Dermis microvascular lymphatic vessel endothelial cell (primary cell): Measurements from ENCODE around the gene CCDC69. TPM values are rescaled to one million over a fixed set of nuclear protein-coding genes. Genes with fewer than 3 reads are reported as not detected.
"Not testable (repeated sequence)": the region's sequence is repeated elsewhere in the genome, so short reads cannot be mapped to it uniquely, and the experiment has no call there.

Source experiments
- DNase-seq, 2 donors: peaks; one replicate each; pipeline versions ENCODE4 v3.0.0 to v3.0.0-alpha.2; 2010; ENCODE audit warnings: low read depth in 2 of 2
- total RNA-seq: library from RNA; depleted of rRNA; stranded (reverse); fragments of >200 nt; gene quantifications from 2 replicates; pipeline ENCODE4 v1.2.1, GENCODE V29; 2014

The CCDC69 gene
- total RNA-seq, 1 donor from 2014 or later: 3.5 TPM

DNA sequence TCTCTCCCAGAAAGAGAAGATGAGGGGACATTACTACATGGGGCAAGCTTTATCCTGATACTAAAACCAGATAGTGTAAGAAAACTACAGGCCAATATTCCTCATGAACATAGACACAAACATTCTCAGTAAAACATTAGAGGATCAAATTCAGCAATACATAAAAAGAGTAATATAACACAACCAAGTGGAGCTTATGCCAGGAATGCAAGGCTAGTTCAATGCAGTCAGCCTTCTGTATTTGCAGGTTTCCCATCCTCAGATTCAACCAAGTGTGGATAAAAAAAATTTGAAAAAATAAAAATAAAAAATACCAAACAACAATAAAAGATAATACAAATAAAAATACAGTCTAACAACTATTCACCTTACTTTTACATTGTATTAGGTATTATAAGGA is 31.3 kb downstream of the CCDC69 start:
- DNase-seq: no peak

DNA sequence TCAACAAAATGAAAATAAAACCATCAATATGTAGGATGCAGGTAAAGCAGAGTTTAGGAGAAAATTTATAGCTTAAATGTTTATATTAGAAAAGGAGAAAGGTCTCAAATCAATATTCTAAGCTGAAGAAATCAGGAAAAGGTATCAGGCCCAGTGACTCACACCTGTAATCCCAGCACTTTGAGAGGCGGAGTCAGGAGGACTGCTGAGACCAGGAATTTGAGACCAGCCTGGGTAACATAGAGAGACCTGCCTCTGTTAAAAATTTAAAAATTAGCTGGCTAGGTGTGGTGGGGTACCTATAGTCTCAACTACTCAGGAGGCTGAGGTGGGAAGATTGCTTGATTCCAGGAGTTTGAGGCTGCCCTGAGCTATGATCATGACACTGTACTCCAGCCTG is 32.2 kb downstream of the CCDC69 start:
- DNase-seq: no peak

DNA sequence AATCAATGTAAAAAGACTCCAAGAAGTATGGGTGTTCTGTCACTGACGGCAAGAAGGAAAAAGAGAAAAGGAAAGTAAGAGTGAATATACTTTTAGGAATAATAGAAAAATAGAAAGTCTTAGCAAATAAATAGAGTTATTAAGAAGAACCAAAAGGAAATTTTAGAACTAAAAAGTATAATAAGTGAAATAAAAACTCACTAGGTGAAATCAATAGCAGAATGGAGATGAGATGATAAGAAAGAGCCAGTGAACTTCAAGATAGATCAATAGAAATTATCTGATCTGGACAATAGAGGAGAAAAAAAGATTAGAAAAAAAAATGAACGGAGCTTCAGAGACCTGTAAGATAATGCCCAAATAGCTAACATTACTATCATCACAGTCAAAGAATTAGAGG is 34.7 kb downstream of the CCDC69 start:
- DNase-seq: no peak

DNA sequence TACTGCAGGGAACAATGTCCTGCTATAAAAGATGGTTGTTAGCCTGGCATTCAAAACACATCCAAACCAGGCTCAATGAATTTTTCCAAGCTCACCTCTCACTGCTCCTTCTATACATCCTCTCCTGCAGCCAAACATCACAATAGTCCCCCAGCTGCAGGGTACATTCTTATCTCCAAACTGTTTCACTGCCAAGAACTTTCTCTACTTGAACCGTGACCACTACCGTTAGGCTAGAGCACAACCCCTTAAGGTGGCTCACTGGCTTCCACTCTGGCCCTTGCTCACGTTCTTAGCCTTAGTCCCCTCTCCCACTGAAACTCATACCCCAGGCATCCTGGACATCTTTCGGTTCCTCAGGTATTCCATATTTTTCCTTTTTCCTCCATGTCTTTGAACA is 37.4 kb downstream of the CCDC69 start:
- no peak for DNase-seq

DNA sequence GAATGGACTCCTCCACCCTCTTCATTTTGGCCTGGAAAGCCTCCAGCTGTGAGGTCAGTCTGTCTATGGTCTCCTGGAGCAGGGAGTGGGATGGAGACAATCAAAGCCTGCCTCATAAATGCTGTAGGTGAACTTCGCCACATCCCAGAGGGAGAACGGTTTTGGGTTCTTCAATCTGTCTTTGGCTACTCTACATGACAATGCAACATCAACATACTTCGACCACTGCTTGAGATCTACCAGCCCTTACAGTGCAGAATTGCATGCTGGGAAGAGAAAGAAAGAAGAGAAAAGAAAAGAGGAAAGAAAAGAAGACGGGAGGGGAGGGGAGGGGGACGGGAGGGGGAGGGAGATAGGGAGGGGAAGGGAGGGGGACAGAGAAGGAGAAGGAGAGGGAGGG is 37.8 kb downstream of the CCDC69 start:
- no peak for DNase-seq

DNA sequence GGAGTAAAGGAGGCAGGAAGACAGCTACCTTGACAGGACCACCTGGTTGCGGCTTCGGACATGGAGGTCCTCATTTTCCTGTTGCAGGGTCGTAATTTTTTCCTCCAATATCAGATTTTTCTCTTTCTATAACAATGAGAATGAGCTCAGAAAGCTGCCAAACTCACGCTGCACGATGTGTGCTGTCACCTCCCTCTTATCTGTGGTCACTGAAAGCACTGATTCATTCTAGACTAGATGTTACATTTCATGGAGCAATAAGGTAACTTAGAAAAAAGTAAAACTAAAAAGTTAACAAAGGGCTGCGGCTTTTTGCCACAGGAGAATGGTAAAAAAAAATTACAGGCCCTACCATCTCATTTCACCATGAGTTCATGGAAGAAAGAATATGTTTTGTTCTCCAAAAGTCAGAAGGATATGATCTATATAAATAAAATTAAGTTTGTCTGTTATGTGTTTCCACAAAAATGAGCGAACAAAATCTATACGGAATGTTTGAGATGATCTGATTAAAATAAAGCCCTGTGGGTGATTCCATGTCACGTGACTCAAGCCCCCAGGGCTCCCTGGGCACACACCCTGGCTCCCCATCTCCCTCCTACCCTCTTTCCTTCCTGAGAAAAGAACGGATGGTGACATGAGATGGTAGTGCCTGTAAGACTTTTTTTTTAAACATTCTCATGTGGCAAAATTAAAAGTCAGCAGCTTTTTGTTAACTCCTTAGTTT is 39.4 kb downstream of the CCDC69 start:
- DNase-seq: no peak

DNA sequence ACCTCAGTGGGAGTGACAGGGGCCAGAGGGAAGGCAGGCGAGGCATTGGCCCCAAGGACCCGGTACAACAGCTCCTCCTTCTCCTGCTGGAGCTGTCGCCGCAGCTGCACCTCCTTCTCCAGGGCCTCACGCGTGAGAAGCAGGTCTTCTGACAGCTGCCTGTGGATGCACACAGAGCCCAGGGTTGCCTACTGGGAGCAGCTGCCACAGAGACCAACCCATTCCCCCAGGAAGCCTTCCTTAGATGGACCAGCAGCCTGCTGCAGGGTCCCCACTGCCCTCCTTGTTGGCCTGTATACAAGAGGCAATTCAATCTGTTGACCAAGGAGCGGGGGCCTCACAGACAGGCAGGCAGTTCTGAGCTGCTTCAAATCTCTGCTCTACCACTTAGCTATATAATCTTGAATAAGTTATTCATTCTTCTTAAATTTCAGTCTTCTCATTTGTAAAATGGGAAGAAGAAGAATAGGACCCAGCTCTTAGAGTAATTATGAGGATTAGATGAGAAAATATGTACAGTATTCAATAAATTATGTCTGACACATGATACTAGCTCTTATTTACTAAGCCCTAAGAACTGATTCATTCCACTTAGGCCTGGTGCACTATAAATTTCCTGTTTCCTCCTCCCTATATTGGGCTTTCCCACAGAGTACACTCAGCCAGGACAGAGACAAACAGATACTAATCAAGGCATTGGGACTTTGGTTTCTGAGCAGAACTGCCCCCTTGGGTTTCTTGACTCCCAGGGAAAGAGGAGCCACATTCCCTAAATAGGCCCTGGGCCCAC is 40.2 kb downstream of the CCDC69 start:
- peak in 1 of 2 donors; percentile 43 for DNase-seq

DNA sequence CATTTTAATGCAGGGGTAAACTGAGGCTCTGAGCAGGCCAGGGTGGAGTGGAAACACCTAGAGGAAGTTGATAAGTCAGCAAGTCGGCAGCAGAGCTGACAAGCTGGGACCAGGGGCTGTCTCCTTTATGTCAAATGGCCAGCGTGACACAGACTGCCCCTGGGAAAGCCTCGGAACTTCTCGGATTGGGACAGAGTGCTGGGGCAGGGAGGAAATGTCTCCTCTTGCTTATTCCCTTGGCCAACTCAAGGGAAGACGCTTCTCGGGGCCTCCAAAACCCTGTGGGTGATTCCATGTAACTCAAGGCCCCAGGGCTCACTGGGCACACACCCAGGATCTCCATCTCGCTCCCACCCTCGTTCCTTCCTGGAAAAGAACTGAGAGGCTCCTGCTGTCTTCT is 40.9 kb downstream of the CCDC69 start:
- no peak for DNase-seq

DNA sequence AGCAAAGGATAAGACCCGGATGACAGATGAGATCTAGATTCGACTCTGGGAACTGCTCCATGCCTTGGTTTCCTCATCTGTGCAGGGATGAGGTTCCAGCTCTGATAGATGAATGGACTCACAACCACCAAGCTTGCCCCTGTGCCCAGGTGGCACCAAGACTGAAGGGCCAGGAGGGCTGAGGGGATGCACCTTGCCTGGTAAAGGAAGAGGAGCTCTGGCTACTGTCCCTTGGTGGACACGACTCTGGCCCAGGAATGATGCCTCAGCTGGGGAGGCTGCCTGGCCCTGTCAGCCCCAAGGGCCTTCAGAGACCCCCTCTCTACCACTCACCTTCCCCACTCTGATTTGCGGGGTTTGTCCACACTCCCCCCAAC is 41.4 kb downstream of the CCDC69 start:
- DNase-seq: no peak

DNA sequence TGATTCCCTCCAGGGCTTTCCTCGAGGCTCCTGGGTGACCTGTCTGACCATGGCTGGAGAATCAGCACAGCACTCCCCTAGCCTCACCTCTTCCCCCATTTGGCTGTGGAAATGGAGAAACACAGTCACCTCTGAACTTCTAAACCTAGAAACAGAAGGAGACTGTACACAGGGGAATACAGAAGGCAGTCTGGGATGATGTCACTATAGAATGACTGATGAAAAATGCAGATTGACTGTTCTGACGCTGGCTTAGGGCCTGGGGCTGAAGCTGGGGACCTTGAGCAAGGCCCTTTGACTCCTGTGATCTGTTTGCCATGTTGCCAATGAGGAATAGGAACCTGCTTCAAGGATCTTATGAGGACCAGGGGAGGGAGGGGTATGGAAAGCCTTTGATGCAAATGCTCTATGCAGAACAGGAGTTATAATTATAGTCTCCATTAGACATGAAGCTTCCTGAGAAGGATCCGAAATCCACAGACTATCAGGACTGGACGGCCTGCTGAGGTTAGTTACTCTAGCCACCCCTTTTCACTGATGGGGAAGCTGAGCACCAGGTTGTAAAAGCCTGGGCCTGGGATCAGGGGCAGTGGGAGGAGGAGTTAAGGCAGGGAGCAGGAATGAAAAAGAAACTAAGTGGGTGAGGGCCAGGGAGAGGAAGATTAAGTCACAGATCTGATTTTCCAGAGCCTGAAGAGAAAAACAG is 41.9 kb downstream of the CCDC69 start:
- DNase-seq: no peak

DNA sequence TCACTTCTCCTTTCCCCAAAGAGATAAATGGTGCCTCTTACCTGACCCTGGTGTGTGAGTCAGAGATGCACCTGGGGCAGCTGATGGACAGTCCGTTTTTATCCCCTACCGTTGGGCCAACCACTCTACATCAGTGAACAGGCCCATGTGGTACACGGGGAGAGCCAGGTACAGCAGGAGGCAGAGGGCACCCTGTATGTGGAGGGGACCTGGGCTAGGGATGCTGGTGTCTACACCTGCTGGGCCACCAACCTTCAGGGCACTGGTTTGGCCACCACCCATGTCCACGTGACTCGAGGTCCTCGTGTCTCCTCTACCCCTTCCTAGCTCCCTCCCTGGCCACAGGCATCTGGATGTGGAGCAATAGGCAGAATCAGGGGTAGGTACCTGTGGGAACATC is 43.6 kb downstream of the CCDC69 start:
- DNase-seq: no peak

DNA sequence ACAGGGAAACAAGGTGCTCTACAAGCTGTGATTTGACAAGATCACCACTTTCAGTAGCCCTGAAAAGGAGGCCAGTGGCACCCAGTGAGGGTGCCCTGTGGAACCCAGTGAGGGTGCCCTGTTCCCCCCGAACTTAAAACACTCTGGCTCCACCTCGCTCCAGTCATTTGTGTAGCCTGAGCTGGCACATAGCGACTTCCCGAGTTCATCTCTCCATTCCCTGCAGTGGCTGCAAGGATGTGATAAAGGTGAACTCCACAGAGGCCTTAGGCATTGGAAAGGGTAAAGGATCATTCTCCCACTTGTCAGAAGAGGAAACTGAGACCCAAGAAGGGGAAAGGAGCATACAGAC is 44.4 kb downstream of the CCDC69 start:
- no peak for DNase-seq

DNA sequence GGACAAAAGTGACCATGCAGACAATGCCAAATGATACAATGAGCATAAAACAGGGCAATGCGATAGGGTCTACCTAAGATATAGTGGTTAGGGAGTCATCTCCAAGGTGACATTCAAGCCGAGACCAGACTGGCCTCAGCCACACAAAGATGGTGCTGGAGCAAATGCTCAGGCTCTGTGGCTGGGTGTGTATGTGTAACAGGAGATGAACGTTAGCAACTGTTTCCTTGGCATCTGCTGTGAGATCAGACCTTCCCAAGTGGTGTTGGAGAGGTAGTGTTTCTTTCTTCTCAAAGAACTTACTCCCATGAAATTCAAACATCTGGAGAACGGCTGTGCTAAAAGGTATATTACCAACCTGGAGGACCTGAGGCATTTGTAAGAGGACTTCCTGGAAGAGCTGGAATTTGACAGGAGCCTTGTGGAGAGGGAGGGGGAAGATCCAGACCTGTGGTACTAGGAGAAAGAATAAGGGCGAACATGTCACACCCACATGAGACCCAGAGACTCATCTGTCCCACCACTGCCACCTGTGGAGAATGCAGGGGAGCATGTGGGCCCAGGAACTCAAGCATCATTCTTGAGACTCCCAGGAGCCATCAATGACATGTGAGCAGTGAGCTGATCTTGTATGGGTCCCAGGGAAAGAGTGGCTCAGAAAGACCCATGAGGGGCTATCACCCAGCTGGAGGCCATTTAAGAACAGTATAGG is 45.0 kb downstream of the CCDC69 start:
- no peak for DNase-seq

DNA sequence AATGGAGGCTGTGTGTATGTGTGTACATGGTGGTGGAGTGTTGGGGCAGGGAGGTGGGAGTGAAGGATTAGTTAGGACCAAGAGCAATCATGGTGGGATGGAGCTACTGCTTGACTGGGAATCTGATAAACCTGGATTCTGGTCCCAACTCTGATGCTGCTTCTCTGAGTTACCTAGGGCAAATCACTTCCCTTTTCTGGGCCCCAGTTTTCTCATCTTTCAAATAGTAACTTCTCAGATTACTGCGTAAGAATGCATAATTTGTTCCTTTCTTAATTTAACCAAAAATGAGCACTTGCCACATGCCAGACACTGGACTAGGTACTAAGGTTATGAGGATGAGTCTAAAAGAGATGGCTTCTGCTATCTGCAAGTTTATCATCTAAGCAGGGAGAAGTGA is 45.5 kb downstream of the CCDC69 start:
- no peak for DNase-seq

DNA sequence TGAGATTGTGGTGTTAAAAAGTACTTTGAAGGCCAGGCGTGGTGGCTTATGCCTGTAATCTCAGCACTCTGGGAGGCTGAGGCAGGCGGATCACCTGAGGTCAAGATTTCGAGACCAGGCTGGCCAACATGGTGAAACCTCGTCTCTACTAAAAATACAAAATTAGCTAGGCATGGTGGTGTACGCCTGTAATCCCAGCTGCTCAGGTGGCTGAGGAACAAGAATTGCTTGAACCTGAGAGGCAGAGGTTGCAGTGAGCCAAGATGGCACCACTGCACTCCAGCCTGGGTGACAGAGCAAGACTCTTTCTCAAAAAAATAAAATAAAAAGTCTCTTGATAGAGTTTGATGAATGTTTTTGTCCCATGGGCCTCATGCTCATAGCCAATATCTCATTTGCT is 47.6 kb downstream of the CCDC69 start:
- DNase-seq: not testable (repeated sequence)

DNA sequence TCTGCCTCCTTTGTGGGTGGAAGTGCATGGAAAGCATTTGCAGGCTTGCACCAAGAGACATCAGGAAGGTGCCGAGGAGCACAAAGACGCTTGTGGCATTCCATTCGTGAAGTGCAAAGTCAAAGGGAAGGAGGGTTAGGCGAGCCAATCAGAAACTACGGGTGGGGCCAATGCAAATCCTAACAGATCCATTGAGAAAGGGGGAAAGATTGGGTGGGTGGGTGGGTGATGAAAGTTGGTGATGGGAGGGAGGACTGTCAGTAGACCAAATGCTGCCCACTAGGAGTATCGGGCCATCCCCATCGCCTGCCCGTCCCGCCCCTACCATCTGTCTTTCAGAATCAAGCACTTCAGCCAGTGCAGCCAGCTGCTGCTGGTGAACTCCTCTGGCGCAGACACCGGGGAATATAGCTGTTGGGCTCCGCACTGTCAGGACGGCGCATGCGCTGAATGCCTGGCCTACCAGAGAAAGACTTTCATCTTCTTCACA is 49.2 kb downstream of the CCDC69 start:
- no peak for DNase-seq

DNA sequence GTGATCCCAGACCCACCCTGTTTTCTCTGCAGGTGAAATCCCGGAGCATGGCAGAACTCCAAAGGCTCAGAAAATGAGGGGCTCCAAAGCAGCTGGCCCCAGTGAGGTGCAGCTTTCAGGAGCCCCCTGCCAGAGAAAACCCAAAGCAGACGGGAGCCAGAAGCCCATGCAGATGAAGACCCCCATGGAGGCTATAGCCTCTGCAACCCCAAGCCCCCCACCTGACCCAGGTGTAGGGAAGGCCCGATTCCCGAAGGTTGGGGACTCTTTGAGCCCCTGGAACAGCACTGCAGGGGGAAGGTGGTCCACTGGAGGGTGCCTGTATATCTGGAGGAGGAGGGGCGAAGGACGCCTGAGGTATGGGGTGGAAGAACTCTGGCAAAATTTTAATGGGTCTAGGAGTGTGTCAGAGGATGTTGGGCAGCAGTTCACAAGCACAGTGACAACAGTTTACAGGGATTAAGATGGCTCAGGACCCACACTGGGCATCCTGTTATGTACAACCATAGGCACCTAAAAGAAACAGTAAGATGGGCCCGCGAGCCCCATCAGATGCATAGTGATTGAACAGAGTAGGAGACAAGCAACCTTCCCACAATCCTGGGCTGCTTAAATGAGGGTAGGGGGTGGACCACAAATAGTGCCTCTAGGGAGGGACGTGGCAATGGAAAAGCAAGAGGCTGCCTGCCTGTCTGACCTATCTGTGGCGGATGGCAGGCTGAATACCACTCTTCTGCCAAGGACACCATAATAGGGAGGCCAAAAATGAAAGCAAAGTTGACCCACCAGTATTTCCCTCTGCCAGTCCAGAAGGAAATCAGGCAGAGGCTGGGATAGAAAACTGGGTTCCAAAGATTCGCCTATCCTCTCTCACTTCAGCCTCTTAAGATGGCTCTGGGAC is 49.9 kb downstream of the CCDC69 start:
- no peak for DNase-seq

DNA sequence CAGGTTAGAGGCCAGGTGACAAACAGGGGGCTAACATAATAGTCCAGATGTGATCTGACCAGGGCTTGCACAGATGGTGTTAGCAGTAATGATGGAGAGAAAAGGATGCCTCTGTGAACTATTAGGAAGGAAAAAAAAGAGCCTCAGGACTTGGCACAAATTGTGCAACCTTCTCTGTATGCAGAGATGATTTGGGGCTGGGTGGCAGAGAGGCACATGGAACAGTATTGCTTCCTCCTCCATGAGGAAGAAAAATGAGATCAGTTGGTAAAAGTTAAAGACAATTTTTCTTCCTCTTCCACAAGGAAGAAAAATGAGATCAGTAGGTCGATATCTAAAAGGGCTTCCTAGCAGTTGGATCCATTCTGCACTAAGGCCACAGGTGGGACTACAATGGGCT is 52.4 kb downstream of the CCDC69 start:
- no peak for DNase-seq

DNA sequence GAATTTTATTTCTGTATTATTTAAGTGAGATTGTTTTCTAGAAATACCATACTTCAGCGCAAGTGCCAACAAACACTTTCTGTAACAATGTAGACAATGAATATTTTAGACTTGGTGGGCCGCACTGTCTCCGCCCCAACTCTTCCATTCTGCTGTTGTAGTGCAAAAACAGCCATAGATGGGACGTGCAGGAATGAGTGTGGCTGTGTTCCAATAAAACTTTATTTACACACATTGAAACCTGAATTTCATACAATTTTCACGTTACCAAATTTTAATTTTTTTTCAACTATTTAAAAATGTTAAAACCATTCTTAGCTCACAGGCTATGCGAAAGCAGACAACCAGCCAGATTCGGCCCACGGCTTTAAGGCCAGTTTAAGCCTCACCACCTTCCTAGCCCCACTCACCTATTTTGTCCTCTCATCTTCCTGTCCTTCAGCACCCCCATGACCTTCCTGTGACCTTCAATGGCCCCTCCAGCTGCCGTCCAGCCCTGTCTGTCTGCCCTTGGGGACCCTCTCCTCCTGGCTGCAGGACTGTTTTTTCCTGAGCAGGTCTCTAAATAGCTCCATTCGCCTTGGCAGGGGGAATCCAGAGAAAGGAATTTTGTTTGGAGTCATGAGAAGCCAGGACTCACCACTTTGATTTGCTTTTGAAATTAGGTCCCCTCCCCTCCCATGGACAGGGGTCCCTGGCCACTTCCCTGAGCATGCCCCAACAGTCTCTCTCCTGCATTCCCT is 55.1 kb downstream of the CCDC69 start:
- no peak for DNase-seq

DNA sequence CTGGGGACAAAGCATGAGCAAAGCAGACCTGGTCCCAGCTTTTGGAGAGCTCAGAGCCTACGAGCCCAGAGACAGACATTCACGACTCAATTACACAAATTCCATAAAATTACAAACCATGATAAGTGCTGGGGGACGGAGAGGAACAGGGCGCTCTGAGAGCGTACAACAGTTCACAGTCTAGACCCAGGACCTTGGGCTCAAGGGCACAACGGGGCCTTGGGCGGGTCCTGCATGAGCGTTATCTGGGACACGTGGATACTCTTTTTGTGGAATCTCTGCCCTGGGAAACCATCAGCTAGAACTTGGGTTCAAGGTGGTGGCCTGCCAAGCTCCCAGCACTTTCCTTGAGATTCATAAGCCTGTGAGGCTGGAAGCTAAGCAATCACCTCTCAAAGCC is 56.9 kb downstream of the CCDC69 start:
- DNase-seq: no peak
